Body of pancreas (tissue), 4 donors: ENCODE data around the gene USP34. TPM values are rescaled to one million over a fixed set of nuclear protein-coding genes. Genes with fewer than 3 reads are reported as not detected.

Experiments
- ATAC-seq: fragments of 150-250 bp; one replicate; pipeline ENCODE4 v1.9.1; 2016
- DNase-seq, 4 donors: peaks; one replicate each; pipeline ENCODE4 v3.0.0-alpha.2; 2019
- H3K27ac ChIP-seq, 4 donors: fragments of 200-600 bp; sonication (generic); 1 replicate in 3 of 4; 2 replicates in 1 of 4; pipeline versions ENCODE4 v1.5.1 to v1.6.1; 2016 to 2019; ENCODE audit warnings: mild to moderate bottlenecking in 1 of 4, mixed read lengths in 1 of 4, moderate library complexity in 1 of 4
- H3K27me3 ChIP-seq, 2 donors: fragments of 200-600 bp; sonication (generic); one replicate each; pipeline ENCODE4 v1.6.0; 2016; ENCODE audit warnings: mild to moderate bottlenecking in 1 of 2
- H3K36me3 ChIP-seq, 2 donors: fragments of 200-600 bp; sonication (generic); replicated peaks in 1 of 2; 2 replicates each; pipeline ENCODE4 v1.5.1; 2016; ENCODE audit warnings: low read depth in 2 of 2; ENCODE audit not compliant: insufficient read depth in 1 of 2
- H3K4me1 ChIP-seq: fragments of 200-600 bp; sonication (generic); one replicate; pipeline ENCODE4 v1.6.0; 2016
- H3K4me3 ChIP-seq, 2 donors: fragments of 200-600 bp; sonication (generic); 1 replicate in 1 of 2; 2 replicates in 1 of 2; pipeline ENCODE4 v1.5.1; 2016 to 2019
- H3K9me3 ChIP-seq, 3 donors: fragments of 200-600 bp; sonication (generic); 1 replicate in 2 of 3; 2 replicates in 1 of 3; pipeline ENCODE4 v1.5.1; 2016
- POLR2A ChIP-seq, 3 donors: fragments of 450-650 bp; IDR thresholded peaks; one replicate each; pipeline ENCODE4 v1.6.1; 2016; ENCODE audit warnings: antibody characterized with exemption in 3 of 3, mild to moderate bottlenecking in 2 of 3
- WGBS, 2 donors: methylation state at CpG; one replicate each; pipeline ENCODE4 v1.1.5; 2017; 5-methylcytosine and 5-hydroxymethylcytosine counted together
- intact Hi-C: fragments of 100-400 bp; cut with DNase I; formaldehyde crosslinking; loops from one replicate; pipeline ENCODE4 v1.15.1; 2023
- total RNA-seq, 2 donors: library from RNA; depleted of rRNA; stranded (reverse); fragments of >200 nt; gene quantifications; one replicate each; pipeline ENCODE4 v1.1.0, GENCODE V29; 2016
- TF ChIP-seq, protein P1 (sequence below), 7 experiments: fragments of 450-650 bp in 4 of 7; fragments of 200-600 bp in 3 of 7; sonication (generic) in 3 of 7; IDR thresholded peaks; one replicate each; pipeline ENCODE4 v1.5.1; 2016 to 2019; ENCODE audit warnings: antibody characterized with exemption in 7 of 7

USP34 gene, protein sequence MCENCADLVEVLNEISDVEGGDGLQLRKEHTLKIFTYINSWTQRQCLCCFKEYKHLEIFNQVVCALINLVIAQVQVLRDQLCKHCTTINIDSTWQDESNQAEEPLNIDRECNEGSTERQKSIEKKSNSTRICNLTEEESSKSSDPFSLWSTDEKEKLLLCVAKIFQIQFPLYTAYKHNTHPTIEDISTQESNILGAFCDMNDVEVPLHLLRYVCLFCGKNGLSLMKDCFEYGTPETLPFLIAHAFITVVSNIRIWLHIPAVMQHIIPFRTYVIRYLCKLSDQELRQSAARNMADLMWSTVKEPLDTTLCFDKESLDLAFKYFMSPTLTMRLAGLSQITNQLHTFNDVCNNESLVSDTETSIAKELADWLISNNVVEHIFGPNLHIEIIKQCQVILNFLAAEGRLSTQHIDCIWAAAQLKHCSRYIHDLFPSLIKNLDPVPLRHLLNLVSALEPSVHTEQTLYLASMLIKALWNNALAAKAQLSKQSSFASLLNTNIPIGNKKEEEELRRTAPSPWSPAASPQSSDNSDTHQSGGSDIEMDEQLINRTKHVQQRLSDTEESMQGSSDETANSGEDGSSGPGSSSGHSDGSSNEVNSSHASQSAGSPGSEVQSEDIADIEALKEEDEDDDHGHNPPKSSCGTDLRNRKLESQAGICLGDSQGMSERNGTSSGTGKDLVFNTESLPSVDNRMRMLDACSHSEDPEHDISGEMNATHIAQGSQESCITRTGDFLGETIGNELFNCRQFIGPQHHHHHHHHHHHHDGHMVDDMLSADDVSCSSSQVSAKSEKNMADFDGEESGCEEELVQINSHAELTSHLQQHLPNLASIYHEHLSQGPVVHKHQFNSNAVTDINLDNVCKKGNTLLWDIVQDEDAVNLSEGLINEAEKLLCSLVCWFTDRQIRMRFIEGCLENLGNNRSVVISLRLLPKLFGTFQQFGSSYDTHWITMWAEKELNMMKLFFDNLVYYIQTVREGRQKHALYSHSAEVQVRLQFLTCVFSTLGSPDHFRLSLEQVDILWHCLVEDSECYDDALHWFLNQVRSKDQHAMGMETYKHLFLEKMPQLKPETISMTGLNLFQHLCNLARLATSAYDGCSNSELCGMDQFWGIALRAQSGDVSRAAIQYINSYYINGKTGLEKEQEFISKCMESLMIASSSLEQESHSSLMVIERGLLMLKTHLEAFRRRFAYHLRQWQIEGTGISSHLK (N-terminal part only)
- total RNA-seq = 10 to 100 TPM; 87.0 to 96.5 TPM

DNA sequence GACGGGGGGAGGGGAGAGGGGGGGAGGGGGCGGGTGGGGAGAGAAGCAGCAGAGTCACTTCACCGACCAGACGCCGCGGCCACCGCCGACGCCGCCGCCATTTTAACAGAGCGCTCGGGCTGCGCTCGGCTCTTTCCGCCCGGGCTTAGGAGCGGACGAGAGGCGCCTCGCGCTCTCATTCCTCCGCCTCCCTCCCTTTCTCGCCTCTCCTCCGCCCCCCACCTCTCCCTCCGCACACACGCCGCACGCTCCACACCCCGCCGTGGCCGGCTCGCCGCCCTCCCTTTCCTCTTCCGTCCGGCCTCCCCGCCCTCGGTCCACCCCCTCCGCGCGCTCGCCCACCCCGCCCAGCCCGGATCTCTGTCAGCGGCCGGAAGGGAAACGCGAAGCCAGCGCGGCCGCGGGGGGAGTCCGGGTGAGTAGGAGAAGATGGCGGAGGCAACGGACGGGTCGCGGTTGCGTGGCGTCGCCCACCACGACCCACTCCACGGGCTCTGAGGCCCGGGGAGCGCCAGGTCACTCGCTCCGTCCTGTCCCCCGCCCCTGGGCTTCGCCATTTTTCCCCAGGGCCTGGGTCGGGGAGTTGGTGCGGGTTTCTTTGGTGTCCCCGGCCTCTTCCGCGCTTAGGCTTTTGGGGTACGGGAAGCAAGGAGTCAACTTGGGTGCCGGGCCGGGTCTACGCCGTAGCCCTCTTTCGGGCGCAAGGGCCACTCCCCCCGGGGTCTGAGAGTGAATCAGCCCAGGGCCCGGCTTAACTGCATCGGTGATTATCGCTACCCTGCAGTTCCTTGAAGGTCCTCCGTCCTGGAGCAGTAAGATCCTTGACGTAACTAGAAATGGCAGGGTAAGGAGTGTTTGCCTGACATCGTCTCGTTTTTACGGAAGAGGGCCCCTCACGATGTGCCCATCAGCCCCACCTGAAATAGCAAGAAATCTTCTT is at the start of gene USP34:
Gene USP34 (minus strand): TSS at position 123 of the 940 bp plus-strand sequence. CDS start 395 bp downstream, outside the sequence.
- Histone ChIP-seq H3K4me1 (peaks cover 29% of the 10 kb centered on the region), H3K27ac (peak within 1 kb of the TSS; percentile 88 to 99 (median 97)), H3K27me3 (no peaks in the 10 kb centered on the region), H3K4me3 (peak within 1 kb of the TSS; percentile 78 to 96), H3K36me3 (no peaks in the 10 kb centered on the region), H3K9me3 (peaks cover 0 to 3% (median 0%) of the 10 kb centered on the region in 3 donors)
- ATAC-seq = peak; percentile 90
- DNase-seq = peak; percentile 93 to 96 (median 93)
- intact Hi-C loops = no loop called here
- 0% methylated on average over 23 to 84 of the region's 91 CpGs for WGBS, 2 donors
- TF ChIP-seq POLR2A (IDR thresholded peaks at IDR 0.05) = peak; percentile 59 to 85 (median 81)
- TF ChIP-seq, protein P1, sequence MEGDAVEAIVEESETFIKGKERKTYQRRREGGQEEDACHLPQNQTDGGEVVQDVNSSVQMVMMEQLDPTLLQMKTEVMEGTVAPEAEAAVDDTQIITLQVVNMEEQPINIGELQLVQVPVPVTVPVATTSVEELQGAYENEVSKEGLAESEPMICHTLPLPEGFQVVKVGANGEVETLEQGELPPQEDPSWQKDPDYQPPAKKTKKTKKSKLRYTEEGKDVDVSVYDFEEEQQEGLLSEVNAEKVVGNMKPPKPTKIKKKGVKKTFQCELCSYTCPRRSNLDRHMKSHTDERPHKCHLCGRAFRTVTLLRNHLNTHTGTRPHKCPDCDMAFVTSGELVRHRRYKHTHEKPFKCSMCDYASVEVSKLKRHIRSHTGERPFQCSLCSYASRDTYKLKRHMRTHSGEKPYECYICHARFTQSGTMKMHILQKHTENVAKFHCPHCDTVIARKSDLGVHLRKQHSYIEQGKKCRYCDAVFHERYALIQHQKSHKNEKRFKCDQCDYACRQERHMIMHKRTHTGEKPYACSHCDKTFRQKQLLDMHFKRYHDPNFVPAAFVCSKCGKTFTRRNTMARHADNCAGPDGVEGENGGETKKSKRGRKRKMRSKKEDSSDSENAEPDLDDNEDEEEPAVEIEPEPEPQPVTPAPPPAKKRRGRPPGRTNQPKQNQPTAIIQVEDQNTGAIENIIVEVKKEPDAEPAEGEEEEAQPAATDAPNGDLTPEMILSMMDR (IDR thresholded peaks at IDR 0.05) = peak in 4 of 7 experiments; percentile 8 to 24 (median 16)

DNA sequence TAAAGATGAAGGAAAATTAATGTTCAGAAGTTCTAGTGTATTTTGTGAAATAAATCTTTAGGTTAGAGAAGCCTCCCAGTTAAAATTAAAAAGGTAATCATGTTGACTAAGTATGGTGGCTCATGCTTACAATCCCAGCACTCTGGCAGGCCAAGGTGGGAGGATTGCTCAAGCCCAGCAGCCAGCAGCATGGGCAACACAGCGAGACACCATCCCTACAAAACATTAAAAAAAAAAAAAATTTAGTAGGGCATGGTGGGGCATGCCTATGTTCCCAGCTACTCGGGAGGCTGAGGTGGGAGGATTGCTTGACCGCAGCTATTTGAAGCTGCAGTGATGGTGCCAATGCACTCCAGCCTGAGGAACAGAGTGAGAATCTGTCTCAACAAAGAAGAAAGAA is 49.4 kb upstream of the USP34 start:
- TF ChIP-seq POLR2A (IDR thresholded peaks at IDR 0.05) = no peak
- TF ChIP-seq, protein P1 (IDR thresholded peaks at IDR 0.05) = no peak
- Histone ChIP-seq H3K27me3 (no peaks in the 10 kb centered on the region), H3K36me3 (peaks cover 0 to 6% of the 10 kb centered on the region in 2 donors), H3K4me3 (no peak overlapping the region), H3K4me1 (no peaks in the 10 kb centered on the region), H3K27ac (no peak overlapping the region), H3K9me3 (no peaks in the 10 kb centered on the region)
- DNase-seq (no peak), ATAC-seq (no peak)
- 91 to 92% methylated on average over 3 of the region's 3 CpGs for WGBS, 2 donors
- intact Hi-C loops = no loop called here

DNA sequence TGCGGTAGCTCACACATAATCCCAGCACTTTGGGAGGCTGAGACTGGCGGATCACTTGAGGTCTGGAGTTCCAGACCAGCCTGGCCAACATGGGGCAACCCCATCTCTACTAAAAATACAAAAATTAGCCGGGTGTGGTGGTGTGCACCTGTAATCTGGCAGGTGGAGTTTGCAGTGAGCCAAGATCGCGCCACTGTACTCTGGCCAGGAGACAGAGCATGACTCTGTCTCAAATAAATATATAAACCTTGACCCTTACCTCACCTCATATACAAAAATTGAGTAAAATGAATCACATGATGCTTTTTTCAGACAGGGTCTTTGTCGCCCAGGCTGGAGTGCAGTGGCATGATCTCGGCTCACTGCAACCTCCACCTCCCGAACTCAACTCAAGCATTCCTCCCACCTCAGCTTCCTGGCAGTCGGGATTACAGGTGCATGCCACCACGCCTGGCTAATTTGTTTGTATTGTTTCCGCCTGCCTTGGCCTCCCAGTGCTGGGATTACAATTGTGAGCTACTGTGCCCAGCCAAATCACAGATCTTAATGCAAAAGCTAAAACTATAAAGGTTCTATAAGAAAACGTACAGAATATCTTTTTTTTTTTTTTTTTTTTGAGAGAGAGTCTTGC is 42.0 kb upstream of the USP34 start:
- DNase-seq (no peak), ATAC-seq (no peak)
- H3K4me1 ChIP-seq = no peaks in the 10 kb centered on the region
- H3K27ac ChIP-seq = no peak overlapping the region
- H3K9me3 ChIP-seq = no peaks in the 10 kb centered on the region
- WGBS, 2 donors = 77 to 82% methylated on average over 11 to 12 of the region's 12 CpGs
- H3K36me3 ChIP-seq = peaks cover 3 to 12% of the 10 kb centered on the region in 2 donors
- intact Hi-C loops = no loop called here
- TF ChIP-seq, protein P1 (IDR thresholded peaks at IDR 0.05) = no peak
- no peak for TF ChIP-seq POLR2A (IDR thresholded peaks at IDR 0.05)
- H3K4me3 ChIP-seq = no peak overlapping the region
- no peaks in the 10 kb centered on the region for H3K27me3 ChIP-seq
